ENCODE measurements around the gene CLRN3. TPM values are rescaled to one million over a fixed set of nuclear protein-coding genes. Genes with fewer than 3 reads are reported as not detected.

CLRN3 gene
- polyA plus RNA-seq, 2 of the 4 experiments (the other 2 are of a cell fraction) = 0.08 TPM; not detected in 1

- Histone ChIP-seq H3K4me3 (no peak overlapping the region), H3K4me1 (no peaks in the 10 kb centered on the region), H3K27ac (no peak overlapping the region), H3K9me3 (no peaks in the 10 kb centered on the region; the same call in 2 of the 3 replicates), H3K4me2 (no peak overlapping the region)
- ChIA-PET POLR2A (no interaction called here), CTCF (interaction anchor here (1.1 to 2.7 kb wide), 2 partner anchors 19 to 20 kb away, joined by 5 to 14 read pairs; no protein-coding TSS in a partner anchor)
- 30% methylated on average over 7 of the region's 7 CpGs for WGBS (ENCODE audit: missing lambda C conversion rate)
- FAIRE-seq = no peak
- TF ChIP-seq HMGXB4 (CRISPR knock-in tag; IDR thresholded peaks at IDR 0.05; ENCODE audit: borderline replicate concordance) = no peak
- TF ChIP-seq NR3C1 (IDR thresholded peaks at IDR 0.05) = no peak
- TF ChIP-seq PHF8 (IDR thresholded peaks at IDR 0.05; ENCODE audit: borderline replicate concordance, low read depth) = no peak
- no peak for TF ChIP-seq RNF2 (IDR thresholded peaks at IDR 0.05; ENCODE audit: borderline replicate concordance, low read depth)
- no peak for TF ChIP-seq FOXS1 (CRISPR knock-in tag; IDR thresholded peaks at IDR 0.05)
- no peak for TF ChIP-seq ZFP36 (IDR thresholded peaks at IDR 0.05; ENCODE audit: borderline replicate concordance, partially characterized antibody)
- TF ChIP-seq, protein P1, sequence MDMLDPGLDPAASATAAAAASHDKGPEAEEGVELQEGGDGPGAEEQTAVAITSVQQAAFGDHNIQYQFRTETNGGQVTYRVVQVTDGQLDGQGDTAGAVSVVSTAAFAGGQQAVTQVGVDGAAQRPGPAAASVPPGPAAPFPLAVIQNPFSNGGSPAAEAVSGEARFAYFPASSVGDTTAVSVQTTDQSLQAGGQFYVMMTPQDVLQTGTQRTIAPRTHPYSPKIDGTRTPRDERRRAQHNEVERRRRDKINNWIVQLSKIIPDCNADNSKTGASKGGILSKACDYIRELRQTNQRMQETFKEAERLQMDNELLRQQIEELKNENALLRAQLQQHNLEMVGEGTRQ (IDR thresholded peaks at IDR 0.05) = no peak
- no peak for TF ChIP-seq HOXB13 (CRISPR knock-in tag; IDR thresholded peaks at IDR 0.05; ENCODE audit: low read depth)
- TF ChIP-seq, protein P2, sequence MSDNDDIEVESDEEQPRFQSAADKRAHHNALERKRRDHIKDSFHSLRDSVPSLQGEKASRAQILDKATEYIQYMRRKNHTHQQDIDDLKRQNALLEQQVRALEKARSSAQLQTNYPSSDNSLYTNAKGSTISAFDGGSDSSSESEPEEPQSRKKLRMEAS (IDR thresholded peaks at IDR 0.05) = no peak
- no peak for TF ChIP-seq CTCF (IDR thresholded peaks at IDR 0.05)
- TF ChIP-seq, protein P3, sequence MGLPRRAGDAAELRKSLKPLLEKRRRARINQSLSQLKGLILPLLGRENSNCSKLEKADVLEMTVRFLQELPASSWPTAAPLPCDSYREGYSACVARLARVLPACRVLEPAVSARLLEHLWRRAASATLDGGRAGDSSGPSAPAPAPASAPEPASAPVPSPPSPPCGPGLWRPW (IDR thresholded peaks at IDR 0.05) = no peak
- TF ChIP-seq TFCP2L1 (CRISPR knock-in tag; IDR thresholded peaks at IDR 0.05) = no peak
- ATAC-seq = no peak
- DNase-seq (ENCODE audit: low read depth in 1 of 2, low spot score in 1 of 2) = no peak
Observed at GRCh38 chr10:127834221-127834620, 58.5 kb downstream of the CLRN3 start.

DNA sequence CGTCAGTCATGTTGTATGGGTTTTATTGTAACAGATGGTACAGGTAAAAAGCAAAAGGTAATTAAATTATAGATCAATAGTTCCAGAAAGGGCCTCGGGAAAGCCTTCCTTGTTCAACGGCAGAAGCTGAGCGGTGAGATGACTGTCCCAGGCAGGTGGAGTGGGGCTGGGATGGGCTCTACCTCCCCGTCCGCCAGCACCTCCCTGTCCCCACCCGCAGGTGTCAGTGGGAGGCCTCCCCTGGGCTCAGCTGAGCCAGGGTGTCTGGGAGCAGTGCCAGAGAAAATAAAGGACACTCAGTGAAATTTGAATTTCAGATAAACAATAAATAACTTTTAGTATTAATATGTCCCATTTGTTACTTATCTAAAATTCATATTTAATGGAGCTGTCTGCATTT is 58.9 kb downstream of the CLRN3 start:
- POLR2A ChIA-PET = no interaction called here

More for the DNA sequence above, 58.9 kb downstream of the CLRN3 start:
- ATAC-seq (no peak), DNase-seq (ENCODE audit: low read depth in 1 of 2, low spot score in 1 of 2) (no peak), FAIRE-seq (no peak)
- no peak overlapping the region for H3K4me2 ChIP-seq
- no peak overlapping the region for H3K4me3 ChIP-seq
- no peaks in the 10 kb centered on the region for H3K4me1 ChIP-seq
- WGBS (ENCODE audit: missing lambda C conversion rate) = 37% methylated on average over 7 of the region's 7 CpGs
- CTCF ChIA-PET = interaction anchor here (1.1 kb wide), 1 partner anchor 20 kb away, joined by 5 read pairs; no protein-coding TSS in a partner anchor
- TF ChIP-seq RARB (CRISPR knock-in tag; IDR thresholded peaks at IDR 0.05) (no peak), BHLHE40 (IDR thresholded peaks at IDR 0.05; ENCODE audit: low read depth, low read length) (no peak), MAZ (IDR thresholded peaks at IDR 0.05; ENCODE audit: borderline replicate concordance, low read depth, low read length) (no peak), RNF2 (IDR thresholded peaks at IDR 0.05; ENCODE audit: borderline replicate concordance, low read depth) (no peak), JUN (IDR thresholded peaks at IDR 0.05) (no peak), EHF (CRISPR knock-in tag; IDR thresholded peaks at IDR 0.05) (no peak), RCOR1 (IDR thresholded peaks at IDR 0.05; ENCODE audit: low read depth, low read length) (no peak), ZSCAN20 (CRISPR knock-in tag; IDR thresholded peaks at IDR 0.05) (no peak), CBX2 (IDR thresholded peaks at IDR 0.05; ENCODE audit: borderline replicate concordance, low read depth) (no peak), TFCP2L1 (CRISPR knock-in tag; IDR thresholded peaks at IDR 0.05) (no peak), HOXB5 (CRISPR knock-in tag; IDR thresholded peaks at IDR 0.05) (no peak), FOXS1 (CRISPR knock-in tag; IDR thresholded peaks at IDR 0.05) (no peak), KDM1A (IDR thresholded peaks at IDR 0.05; ENCODE audit: low read depth) (no peak)
- TF ChIP-seq, protein P4, sequence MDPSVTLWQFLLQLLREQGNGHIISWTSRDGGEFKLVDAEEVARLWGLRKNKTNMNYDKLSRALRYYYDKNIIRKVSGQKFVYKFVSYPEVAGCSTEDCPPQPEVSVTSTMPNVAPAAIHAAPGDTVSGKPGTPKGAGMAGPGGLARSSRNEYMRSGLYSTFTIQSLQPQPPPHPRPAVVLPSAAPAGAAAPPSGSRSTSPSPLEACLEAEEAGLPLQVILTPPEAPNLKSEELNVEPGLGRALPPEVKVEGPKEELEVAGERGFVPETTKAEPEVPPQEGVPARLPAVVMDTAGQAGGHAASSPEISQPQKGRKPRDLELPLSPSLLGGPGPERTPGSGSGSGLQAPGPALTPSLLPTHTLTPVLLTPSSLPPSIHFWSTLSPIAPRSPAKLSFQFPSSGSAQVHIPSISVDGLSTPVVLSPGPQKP (IDR thresholded peaks at IDR 0.05; ENCODE audit: low read depth, low read length) = no peak
- H3K27ac ChIP-seq = no peak overlapping the region
- H3K9me3 ChIP-seq = no peaks in the 10 kb centered on the region; the same call in 2 of the 3 replicates

Data from A549 (cell line).